HEK293T (cell line): Measurements from ENCODE around the gene CCDC30.

Experiments used
- ARNT ChIP-seq: fragments of 450-650 bp; IDR thresholded peaks from 2 replicates; pipeline ENCODE4 v1.6.1; 2017; ENCODE audit warnings: mild to moderate bottlenecking
- BHLHE40 ChIP-seq: fragments of 450-650 bp; IDR thresholded peaks from 2 replicates; pipeline ENCODE4 v1.6.1; 2016; ENCODE audit warnings: mild to moderate bottlenecking, moderate library complexity, borderline replicate concordance
- FOXM1 ChIP-seq: fragments of 450-650 bp; IDR thresholded peaks from 2 replicates; pipeline ENCODE4 v1.6.1; 2017; ENCODE audit warnings: mild to moderate bottlenecking, borderline replicate concordance
- SP1 ChIP-seq: fragments of 450-650 bp; IDR thresholded peaks from 2 replicates; pipeline ENCODE4 v1.6.1; 2017

GRCh38 chr1:42684139-42684538 lies 221.1 kb downstream of the CCDC30 start:
- TF ChIP-seq ARNT (no peak), BHLHE40 (no peak), SP1 (no peak), FOXM1 (no peak)
